HepG2 (cell line): Measurements from ENCODE around the gene SMC1B. TPM values are rescaled to one million over a fixed set of nuclear protein-coding genes. Genes with fewer than 3 reads are reported as not detected.

ENCODE experiments used
- ARNT ChIP-seq: fragments of 450-650 bp; IDR thresholded peaks from 2 replicates; pipeline ENCODE4 v1.6.1; 2017
- E2F5 ChIP-seq: sonication (generic); formaldehyde crosslinking; conservative IDR thresholded peaks from 2 replicates; pipeline ENCODE4 v1.4.0; 2020; ENCODE audit warnings: missing genetic modification reagents
- EZH2 ChIP-seq: conservative IDR thresholded peaks from 2 replicates; pipeline ENCODE4 v1.6.1; 2012; ENCODE audit warnings: mild to moderate bottlenecking, low read depth, low read length, moderate library complexity
- FOXM1 ChIP-seq: sonication (generic); formaldehyde crosslinking; IDR thresholded peaks from 2 replicates; pipeline ENCODE4 v1.5.0; 2020; ENCODE audit warnings: missing genetic modification reagents
- HCFC1 ChIP-seq: fragments of 150-350 bp; IDR thresholded peaks from 2 replicates; pipeline ENCODE4 v1.6.1; 2014; ENCODE audit warnings: low read depth, low read length
- KDM3A ChIP-seq: IDR thresholded peaks from 2 replicates; pipeline ENCODE4 v1.6.1; 2018; ENCODE audit warnings: low read depth, missing compliant biosample characterization
- KLF11 ChIP-seq: IDR thresholded peaks from 2 replicates; pipeline ENCODE4 v1.6.1; 2016; ENCODE audit warnings: missing compliant biosample characterization
- MLX ChIP-seq: IDR thresholded peaks from 2 replicates; pipeline ENCODE4 v1.6.1; 2016
- MTF1 ChIP-seq: sonication (generic); formaldehyde crosslinking; IDR thresholded peaks from 2 replicates; pipeline ENCODE4 v1.5.0; 2020; ENCODE audit warnings: missing genetic modification reagents
- NPAS2 ChIP-seq: sonication (generic); formaldehyde crosslinking; IDR thresholded peaks from 2 replicates; pipeline ENCODE4 v1.8.0; 2022; ENCODE audit warnings: mild to moderate bottlenecking, missing genetic modification reagents, borderline replicate concordance
- PHF20 ChIP-seq: sonication (generic); formaldehyde crosslinking; IDR thresholded peaks from 2 replicates; pipeline ENCODE4 v1.5.0; 2020; ENCODE audit warnings: mild to moderate bottlenecking, missing genetic modification reagents
- POLR2A ChIP-seq, 2 experiments: IDR thresholded peaks; 2 replicates each; pipeline ENCODE4 v1.6.1; 2011; ENCODE audit warnings: low read depth in 2 of 2, low read length in 2 of 2, mild to moderate bottlenecking in 1 of 2, moderate library complexity in 1 of 2; ENCODE audit not compliant: insufficient read depth in 1 of 2
- RBM22 ChIP-seq: fragments of 200-400 bp; formaldehyde crosslinking; optimal IDR thresholded peaks from 2 replicates; pipeline ENCODE3; 2017; ENCODE audit warnings: mild to moderate bottlenecking, low read length, moderate library complexity
- SAP130 ChIP-seq: IDR thresholded peaks from 2 replicates; pipeline ENCODE4 v1.6.1; 2016; ENCODE audit warnings: low read depth
- ZBTB33 ChIP-seq: sonication (generic); formaldehyde crosslinking; IDR thresholded peaks from 2 replicates; pipeline ENCODE4 v1.4.0; 2020; ENCODE audit warnings: missing genetic modification reagents
- ZNF3 ChIP-seq: IDR thresholded peaks from 2 replicates; pipeline ENCODE4 v1.7.0; 2017; ENCODE audit warnings: inconsistent platforms
- ZNF781 ChIP-seq: sonication (generic); formaldehyde crosslinking; IDR thresholded peaks from 2 replicates; pipeline ENCODE4 v1.5.1; 2020; ENCODE audit warnings: borderline replicate concordance, mild to moderate bottlenecking, missing genetic modification reagents; ENCODE audit errors: not compliant biosample characterization
- polyA plus RNA-seq, 8 experiments: library from polyadenylated mRNA; depleted of rRNA in 3 of 8; stranded (reverse) in 7 of 8; unstranded in 1 of 8; fragments of >200 nt; fragmentation: Illumina TruSeq in 4 of 8; extraction: Trizol in 4 of 8; gene quantifications; 2 replicates each; pipeline versions ENCODE4 v1.2.1 to v1.2.3, GENCODE V29; 2011 to 2016; ENCODE audit warnings: low read depth in 4 of 8, missing spikeins in 1 of 8, mixed read lengths in 1 of 8; ENCODE audit not compliant: insufficient read depth in 1 of 8
- total RNA-seq, 5 experiments: library from RNA; depleted of rRNA; stranded (reverse); fragments of >200 nt; fragmentation: Illumina TruSeq; extraction: Trizol; gene quantifications; 2 replicates each; pipeline ENCODE4 v1.2.3, GENCODE V29; 2016; ENCODE audit warnings: low read depth in 1 of 5
- TF ChIP-seq, protein P1 (sequence below): sonication (generic); formaldehyde crosslinking; IDR thresholded peaks from 2 replicates; pipeline ENCODE4 v1.5.0; 2020; ENCODE audit warnings: mild to moderate bottlenecking, missing genetic modification reagents
- TF ChIP-seq, protein P2 (sequence below): sonication (generic); formaldehyde crosslinking; conservative IDR thresholded peaks from 2 replicates; pipeline ENCODE4 v1.8.0; 2022; ENCODE audit warnings: mild to moderate bottlenecking, moderate library complexity, missing genetic modification reagents
- TF ChIP-seq, protein P3 (sequence below): sonication (generic); formaldehyde crosslinking; IDR thresholded peaks from 2 replicates; pipeline ENCODE4 v1.5.1; 2020; ENCODE audit warnings: missing genetic modification reagents, mild to moderate bottlenecking, borderline replicate concordance

The SMC1B gene
- total and polyA plus RNA-seq, 2 of the 13 experiments (the other 11 are each of a cell fraction or from before 2014, with no cell fraction given), result not detected

DNA sequence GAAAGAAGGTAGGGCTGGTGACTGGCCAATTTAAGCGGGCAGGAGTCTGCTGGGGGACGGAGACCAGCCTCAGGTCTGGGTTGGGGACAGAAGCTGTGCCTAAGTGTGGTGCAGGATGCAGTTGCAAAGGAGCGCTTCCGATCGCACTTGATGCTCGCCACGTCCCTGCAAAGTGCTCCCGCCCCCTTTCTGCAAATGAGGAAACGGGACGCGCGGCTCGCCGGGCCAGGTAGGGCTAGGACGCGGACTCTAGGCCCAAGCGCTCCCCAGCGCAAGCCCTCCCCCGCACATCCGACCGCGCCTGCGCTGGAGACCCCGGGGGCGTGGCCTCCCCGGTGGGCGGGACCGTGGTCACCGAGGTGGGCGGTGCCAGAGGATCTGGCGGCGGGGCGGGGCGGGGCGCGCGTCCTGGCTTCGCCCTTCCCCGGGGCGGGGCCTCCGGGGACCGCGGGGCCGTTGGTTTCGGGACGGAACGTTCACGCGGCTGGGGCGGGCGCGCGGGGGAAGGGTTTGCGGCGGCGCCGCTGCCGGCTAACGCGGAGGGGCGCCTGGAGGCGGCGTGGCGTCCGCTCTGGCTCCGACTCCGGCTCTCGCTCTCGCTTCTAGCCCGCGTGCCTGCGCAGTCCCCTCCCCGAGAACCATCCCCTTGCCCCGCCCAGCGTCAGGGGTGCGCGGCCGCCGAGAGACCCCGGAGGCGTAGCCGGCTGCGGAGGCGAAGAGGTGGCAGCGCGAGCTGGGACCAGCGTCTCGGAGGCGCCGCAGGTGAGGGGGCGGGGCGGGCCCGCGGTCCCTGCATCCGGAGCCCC is 103.8 kb downstream of the SMC1B start, which contains the start of gene FAM118A (continued):
- TF ChIP-seq E2F5 (CRISPR knock-in tag) (no peak), EZH2 (no peak), ZNF3 (no peak), PHF20 (peak; percentile 73), ARNT (no peak), RBM22 (no peak), SAP130 (peak; percentile 83), HCFC1 (peak; percentile 55), KLF11 (no peak), POLR2A (IDR thresholded peaks at IDR 0.05; ENCODE audit: insufficient read depth in 1 of 2, low read depth in 2 of 2, low read length in 2 of 2) (peak; percentile 65 to 75), ZNF781 (CRISPR knock-in tag) (no peak), MLX (CRISPR knock-in tag) (no peak), NPAS2 (CRISPR knock-in tag) (no peak), MTF1 (CRISPR knock-in tag) (no peak), KDM3A (CRISPR knock-in tag) (0 out of 2 replicates have a peak, but pooled peaks have one; percentile 21), FOXM1 (CRISPR knock-in tag) (no peak), ZBTB33 (CRISPR knock-in tag) (peak; percentile 7; the same call in 1 of the 2 replicates)
- TF ChIP-seq, protein P1, sequence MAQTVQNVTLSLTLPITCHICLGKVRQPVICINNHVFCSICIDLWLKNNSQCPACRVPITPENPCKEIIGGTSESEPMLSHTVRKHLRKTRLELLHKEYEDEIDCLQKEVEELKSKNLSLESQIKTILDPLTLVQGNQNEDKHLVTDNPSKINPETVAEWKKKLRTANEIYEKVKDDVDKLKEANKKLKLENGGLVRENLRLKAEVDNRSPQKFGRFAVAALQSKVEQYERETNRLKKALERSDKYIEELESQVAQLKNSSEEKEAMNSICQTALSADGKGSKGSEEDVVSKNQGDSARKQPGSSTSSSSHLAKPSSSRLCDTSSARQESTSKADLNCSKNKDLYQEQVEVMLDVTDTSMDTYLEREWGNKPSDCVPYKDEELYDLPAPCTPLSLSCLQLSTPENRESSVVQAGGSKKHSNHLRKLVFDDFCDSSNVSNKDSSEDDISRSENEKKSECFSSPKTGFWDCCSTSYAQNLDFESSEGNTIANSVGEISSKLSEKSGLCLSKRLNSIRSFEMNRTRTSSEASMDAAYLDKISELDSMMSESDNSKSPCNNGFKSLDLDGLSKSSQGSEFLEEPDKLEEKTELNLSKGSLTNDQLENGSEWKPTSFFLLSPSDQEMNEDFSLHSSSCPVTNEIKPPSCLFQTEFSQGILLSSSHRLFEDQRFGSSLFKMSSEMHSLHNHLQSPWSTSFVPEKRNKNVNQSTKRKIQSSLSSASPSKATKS (CRISPR knock-in tag), result no peak
- TF ChIP-seq, protein P2, sequence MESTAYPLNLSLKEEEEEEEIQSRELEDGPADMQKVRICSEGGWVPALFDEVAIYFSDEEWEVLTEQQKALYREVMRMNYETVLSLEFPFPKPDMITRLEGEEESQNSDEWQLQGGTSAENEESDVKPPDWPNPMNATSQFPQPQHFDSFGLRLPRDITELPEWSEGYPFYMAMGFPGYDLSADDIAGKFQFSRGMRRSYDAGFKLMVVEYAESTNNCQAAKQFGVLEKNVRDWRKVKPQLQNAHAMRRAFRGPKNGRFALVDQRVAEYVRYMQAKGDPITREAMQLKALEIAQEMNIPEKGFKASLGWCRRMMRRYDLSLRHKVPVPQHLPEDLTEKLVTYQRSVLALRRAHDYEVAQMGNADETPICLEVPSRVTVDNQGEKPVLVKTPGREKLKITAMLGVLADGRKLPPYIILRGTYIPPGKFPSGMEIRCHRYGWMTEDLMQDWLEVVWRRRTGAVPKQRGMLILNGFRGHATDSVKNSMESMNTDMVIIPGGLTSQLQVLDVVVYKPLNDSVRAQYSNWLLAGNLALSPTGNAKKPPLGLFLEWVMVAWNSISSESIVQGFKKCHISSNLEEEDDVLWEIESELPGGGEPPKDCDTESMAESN (CRISPR knock-in tag), result peak; percentile 76
- TF ChIP-seq, protein P3, sequence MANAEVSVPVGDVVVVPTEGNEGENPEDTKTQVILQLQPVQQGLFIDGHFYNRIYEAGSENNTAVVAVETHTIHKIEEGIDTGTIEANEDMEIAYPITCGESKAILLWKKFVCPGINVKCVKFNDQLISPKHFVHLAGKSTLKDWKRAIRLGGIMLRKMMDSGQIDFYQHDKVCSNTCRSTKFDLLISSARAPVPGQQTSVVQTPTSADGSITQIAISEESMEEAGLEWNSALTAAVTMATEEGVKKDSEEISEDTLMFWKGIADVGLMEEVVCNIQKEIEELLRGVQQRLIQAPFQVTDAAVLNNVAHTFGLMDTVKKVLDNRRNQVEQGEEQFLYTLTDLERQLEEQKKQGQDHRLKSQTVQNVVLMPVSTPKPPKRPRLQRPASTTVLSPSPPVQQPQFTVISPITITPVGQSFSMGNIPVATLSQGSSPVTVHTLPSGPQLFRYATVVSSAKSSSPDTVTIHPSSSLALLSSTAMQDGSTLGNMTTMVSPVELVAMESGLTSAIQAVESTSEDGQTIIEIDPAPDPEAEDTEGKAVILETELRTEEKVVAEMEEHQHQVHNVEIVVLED (CRISPR knock-in tag), result peak; percentile 67; the same call in 1 of the 2 replicates
